ENCODE results near the gene MSI2. TPM values are rescaled to one million over a fixed set of nuclear protein-coding genes. Genes with fewer than 3 reads are reported as not detected.

The MSI2 gene
- total and polyA plus RNA-seq, 2 donors (not counting 1 experiment from before 2014, with no cell fraction given): 16.1 to 196 TPM

DNA sequence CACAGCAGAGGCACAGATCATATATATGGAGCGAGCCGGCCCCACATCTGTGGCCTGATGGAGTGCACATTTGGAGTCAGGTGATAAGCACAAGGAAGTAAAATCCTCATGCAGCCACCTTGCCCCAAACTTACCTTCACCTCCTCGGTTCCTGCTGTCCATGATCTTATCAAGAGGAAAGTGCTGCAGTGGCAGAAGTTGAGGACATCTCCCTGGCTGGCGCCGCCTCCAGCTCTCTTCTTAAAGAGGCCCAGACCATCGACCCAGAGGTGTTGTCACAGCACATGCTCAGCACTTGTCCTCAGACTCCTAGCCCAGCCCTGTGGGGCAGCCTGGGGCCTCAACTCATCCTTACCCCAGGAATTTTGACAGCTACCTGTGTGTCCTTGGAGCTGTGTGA, 276.2 kb downstream of the MSI2 start:
- no peak for DNase-seq
- Mint-ChIP-seq H3K27me3 (no peaks in the 10 kb centered on the region), H3K4me1 (peaks cover 38% of the 10 kb centered on the region), H3K4me3 (no peak overlapping the region), H3K27ac (no peak overlapping the region), H3K9me3 (ENCODE audit: insufficient read depth) (no peaks in the 10 kb centered on the region)
- Histone ChIP-seq H3K36me3 (replicated peaks in 1 of 2; ENCODE audit: control extremely low read depth in 1 of 2, control insufficient read depth in 1 of 2, extremely low read depth in 1 of 2, insufficient read depth in 2 of 2, low read length in 1 of 2) (peaks cover 2 to 3% of the 10 kb centered on the region in 2 experiments), H3K9ac (ENCODE audit: low read length) (no peak overlapping the region), H3K9me3 (ENCODE audit: control extremely low read depth in 1 of 3, control insufficient read depth in 2 of 3, insufficient read depth in 1 of 3, low read length in 2 of 3) (no peaks in the 10 kb centered on the region), H2AFZ (ENCODE audit: insufficient read depth, low read depth, low read length, poor library complexity, severe bottlenecking) (no peak overlapping the region), H3K27ac (ENCODE audit: low read length in 2 of 2) (no peak overlapping the region), H3K27me3 (replicated peaks in 1 of 4; ENCODE audit: control extremely low read depth in 1 of 4, control insufficient read depth in 3 of 4, insufficient read depth in 4 of 4, low read length in 3 of 4) (no peaks in the 10 kb centered on the region), H3K4me2 (replicated peaks; ENCODE audit: low read depth, low read length, poor library complexity, severe bottlenecking) (no peak overlapping the region), H3K79me2 (ENCODE audit: control insufficient read depth, insufficient read depth, low read length) (peaks cover 21% of the 10 kb centered on the region), H3K4me1 (ENCODE audit: control insufficient read depth in 2 of 2, insufficient read depth in 2 of 2, low read length in 2 of 2) (peaks cover 26 to 36% of the 10 kb centered on the region in 2 donors), H3K4me3 (ENCODE audit: control extremely low read depth in 1 of 5, extremely low read depth in 1 of 5, insufficient read depth in 1 of 5, low read depth in 2 of 5, low read length in 4 of 5) (no peak overlapping the region), H4K20me1 (ENCODE audit: control insufficient read depth, insufficient read depth, low read length, poor library complexity, severe bottlenecking) (no peaks in the 10 kb centered on the region)
- no peak for ATAC-seq (ENCODE audit: low read depth)
- ChIA-PET CTCF (interaction anchor here (1.1 kb wide), 1 partner anchor 142 kb away, joined by 3 read pairs; no protein-coding TSS in a partner anchor), POLR2A (no interaction called here)
- TF ChIP-seq CTCF (IDR thresholded peaks at IDR 0.05) (no peak), EZH2 (IDR thresholded peaks at IDR 0.05; ENCODE audit: borderline replicate concordance, insufficient read depth, low read depth, low read length, poor library complexity, severe bottlenecking) (no peak)
- intact Hi-C loops (cut with micrococcal nuclease): no loop called here
- 51% methylated on average over 6 of the region's 6 CpGs for WGBS (ENCODE audit: insufficient coverage)

GRCh38 chr17:57532966-57533365, 276.6 kb downstream of the MSI2 start:
- peaks cover 30 to 39% of the 10 kb centered on the region in 2 donors for H3K4me1 ChIP-seq (ENCODE audit: control insufficient read depth in 2 of 2, insufficient read depth in 2 of 2, low read length in 2 of 2)
- no peaks in the 10 kb centered on the region for H3K27me3 Mint-ChIP-seq
- TF ChIP-seq CTCF (IDR thresholded peaks at IDR 0.05): no peak
- TF ChIP-seq EZH2 (IDR thresholded peaks at IDR 0.05; ENCODE audit: borderline replicate concordance, insufficient read depth, low read depth, low read length, poor library complexity, severe bottlenecking): no peak
- H2AFZ ChIP-seq (ENCODE audit: insufficient read depth, low read depth, low read length, poor library complexity, severe bottlenecking): no peak overlapping the region
- peaks cover 42% of the 10 kb centered on the region for H3K4me1 Mint-ChIP-seq
- no peak overlapping the region for H3K9ac ChIP-seq (ENCODE audit: low read length)
- peaks cover 17% of the 10 kb centered on the region for H3K79me2 ChIP-seq (ENCODE audit: control insufficient read depth, insufficient read depth, low read length)
- H3K4me2 ChIP-seq (replicated peaks; ENCODE audit: low read depth, low read length, poor library complexity, severe bottlenecking): no peak overlapping the region
- H3K9me3 Mint-ChIP-seq (ENCODE audit: insufficient read depth): no peaks in the 10 kb centered on the region
- POLR2A ChIA-PET: no interaction called here
- H3K27ac Mint-ChIP-seq: no peak overlapping the region
- CTCF ChIA-PET: no interaction called here
- H4K20me1 ChIP-seq (ENCODE audit: control insufficient read depth, insufficient read depth, low read length, poor library complexity, severe bottlenecking): no peaks in the 10 kb centered on the region
- DNase-seq (no peak), ATAC-seq (ENCODE audit: low read depth) (no peak)
- H3K27me3 ChIP-seq (replicated peaks in 1 of 4; ENCODE audit: control extremely low read depth in 1 of 4, control insufficient read depth in 3 of 4, insufficient read depth in 4 of 4, low read length in 3 of 4): no peaks in the 10 kb centered on the region
- H3K27ac ChIP-seq (ENCODE audit: low read length in 2 of 2): no peak overlapping the region
- H3K4me3 Mint-ChIP-seq: no peak overlapping the region
- H3K4me3 ChIP-seq (ENCODE audit: control extremely low read depth in 1 of 5, extremely low read depth in 1 of 5, insufficient read depth in 1 of 5, low read depth in 2 of 5, low read length in 4 of 5): no peak overlapping the region
- H3K36me3 ChIP-seq (replicated peaks in 1 of 2; ENCODE audit: control extremely low read depth in 1 of 2, control insufficient read depth in 1 of 2, extremely low read depth in 1 of 2, insufficient read depth in 2 of 2, low read length in 1 of 2): peaks cover 2 to 3% of the 10 kb centered on the region in 2 experiments
- 70% methylated on average over 4 of the region's 5 CpGs for WGBS (ENCODE audit: insufficient coverage)
- no peaks in the 10 kb centered on the region for H3K9me3 ChIP-seq (ENCODE audit: control extremely low read depth in 1 of 3, control insufficient read depth in 2 of 3, insufficient read depth in 1 of 3, low read length in 2 of 3)
- intact Hi-C loops (cut with micrococcal nuclease): no loop called here

Data from B cell (primary cell).